Lower leg skin (tissue), 3 donors: ENCODE data around the gene FMNL2.

Source experiments
- POLR2A ChIP-seq, 2 donors: fragments of 450-650 bp; IDR thresholded peaks; one replicate each; pipeline ENCODE4 v1.6.1; 2016 to 2017; ENCODE audit warnings: antibody characterized with exemption in 2 of 2, mild to moderate bottlenecking in 1 of 2, moderate library complexity in 1 of 2
- TF ChIP-seq, protein P1 (sequence below), 3 donors: fragments of 450-650 bp; IDR thresholded peaks; one replicate each; pipeline ENCODE4 v1.5.1; 2016; ENCODE audit warnings: antibody characterized with exemption in 3 of 3, mild to moderate bottlenecking in 3 of 3, moderate library complexity in 2 of 3

DNA sequence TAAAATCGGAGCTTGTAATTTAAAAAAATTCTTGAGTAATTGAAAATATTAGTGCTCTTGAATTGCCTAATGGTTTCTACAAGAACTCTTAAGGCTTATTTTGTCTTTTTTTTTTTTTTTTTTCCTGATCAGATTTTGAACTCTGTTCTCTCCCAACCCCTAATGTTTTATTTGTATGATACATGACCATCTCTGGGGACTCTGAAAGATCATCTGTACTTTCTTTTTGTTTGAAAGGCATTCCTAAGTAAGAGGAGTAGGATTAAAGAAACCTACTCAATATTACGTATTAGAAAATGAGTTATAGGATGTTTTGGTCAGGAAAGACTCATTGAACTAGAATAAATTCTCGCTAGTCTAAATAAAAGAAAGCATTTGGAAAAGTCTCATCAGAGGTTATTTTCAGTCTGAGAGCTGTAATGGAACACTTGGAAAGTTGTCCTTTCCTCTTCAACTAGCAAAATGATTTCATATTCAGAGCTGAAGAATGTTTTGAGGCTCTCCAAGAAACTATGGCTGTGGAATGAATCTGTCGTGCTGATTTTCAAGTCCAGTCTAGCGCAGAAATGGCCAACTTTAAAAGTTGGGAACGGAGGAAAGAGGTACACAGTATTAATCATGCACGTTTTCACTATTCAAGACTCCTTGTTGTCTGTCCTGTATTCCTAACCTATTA is 199.6 kb downstream of the FMNL2 start:
- TF ChIP-seq, protein P1, sequence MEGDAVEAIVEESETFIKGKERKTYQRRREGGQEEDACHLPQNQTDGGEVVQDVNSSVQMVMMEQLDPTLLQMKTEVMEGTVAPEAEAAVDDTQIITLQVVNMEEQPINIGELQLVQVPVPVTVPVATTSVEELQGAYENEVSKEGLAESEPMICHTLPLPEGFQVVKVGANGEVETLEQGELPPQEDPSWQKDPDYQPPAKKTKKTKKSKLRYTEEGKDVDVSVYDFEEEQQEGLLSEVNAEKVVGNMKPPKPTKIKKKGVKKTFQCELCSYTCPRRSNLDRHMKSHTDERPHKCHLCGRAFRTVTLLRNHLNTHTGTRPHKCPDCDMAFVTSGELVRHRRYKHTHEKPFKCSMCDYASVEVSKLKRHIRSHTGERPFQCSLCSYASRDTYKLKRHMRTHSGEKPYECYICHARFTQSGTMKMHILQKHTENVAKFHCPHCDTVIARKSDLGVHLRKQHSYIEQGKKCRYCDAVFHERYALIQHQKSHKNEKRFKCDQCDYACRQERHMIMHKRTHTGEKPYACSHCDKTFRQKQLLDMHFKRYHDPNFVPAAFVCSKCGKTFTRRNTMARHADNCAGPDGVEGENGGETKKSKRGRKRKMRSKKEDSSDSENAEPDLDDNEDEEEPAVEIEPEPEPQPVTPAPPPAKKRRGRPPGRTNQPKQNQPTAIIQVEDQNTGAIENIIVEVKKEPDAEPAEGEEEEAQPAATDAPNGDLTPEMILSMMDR (IDR thresholded peaks at IDR 0.05), result no peak
- TF ChIP-seq POLR2A (IDR thresholded peaks at IDR 0.05), result no peak
